Tibial nerve (tissue), 3 donors: ENCODE data around the gene TRIM62.

Experiments used
- POLR2A ChIP-seq, 2 donors: fragments of 450-650 bp; IDR thresholded peaks; one replicate each; pipeline ENCODE4 v1.6.1; 2017; ENCODE audit warnings: antibody characterized with exemption in 2 of 2, mild to moderate bottlenecking in 2 of 2, moderate library complexity in 2 of 2
- TF ChIP-seq, protein P1 (sequence below), 5 experiments: fragments of 200-600 bp in 3 of 5; fragments of 450-650 bp in 2 of 5; sonication (generic) in 3 of 5; IDR thresholded peaks; one replicate each; pipeline ENCODE4 v1.5.1; 2016 to 2019; ENCODE audit warnings: antibody characterized with exemption in 5 of 5, mild to moderate bottlenecking in 3 of 5, moderate library complexity in 2 of 5

DNA sequence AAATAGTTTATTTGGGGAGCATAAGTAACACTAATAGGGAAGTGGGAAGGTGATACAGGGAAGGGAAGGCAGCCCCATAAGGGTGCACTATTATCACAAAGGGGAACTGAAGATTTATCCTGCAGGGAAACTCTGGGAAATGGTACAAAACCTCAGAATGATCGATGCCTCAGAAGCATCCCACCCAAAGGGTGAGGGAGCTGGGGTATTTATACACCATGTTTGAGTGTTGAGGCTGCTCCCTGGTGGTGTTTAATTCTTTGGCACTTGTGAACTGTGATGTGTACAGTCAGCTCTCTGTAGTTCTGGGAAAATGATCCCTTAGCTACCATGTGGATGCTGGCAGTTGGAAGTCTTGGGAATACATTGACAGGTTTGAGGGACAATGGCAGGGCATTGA lies 5.1 kb upstream of the TRIM62 start:
- TF ChIP-seq, protein P1, sequence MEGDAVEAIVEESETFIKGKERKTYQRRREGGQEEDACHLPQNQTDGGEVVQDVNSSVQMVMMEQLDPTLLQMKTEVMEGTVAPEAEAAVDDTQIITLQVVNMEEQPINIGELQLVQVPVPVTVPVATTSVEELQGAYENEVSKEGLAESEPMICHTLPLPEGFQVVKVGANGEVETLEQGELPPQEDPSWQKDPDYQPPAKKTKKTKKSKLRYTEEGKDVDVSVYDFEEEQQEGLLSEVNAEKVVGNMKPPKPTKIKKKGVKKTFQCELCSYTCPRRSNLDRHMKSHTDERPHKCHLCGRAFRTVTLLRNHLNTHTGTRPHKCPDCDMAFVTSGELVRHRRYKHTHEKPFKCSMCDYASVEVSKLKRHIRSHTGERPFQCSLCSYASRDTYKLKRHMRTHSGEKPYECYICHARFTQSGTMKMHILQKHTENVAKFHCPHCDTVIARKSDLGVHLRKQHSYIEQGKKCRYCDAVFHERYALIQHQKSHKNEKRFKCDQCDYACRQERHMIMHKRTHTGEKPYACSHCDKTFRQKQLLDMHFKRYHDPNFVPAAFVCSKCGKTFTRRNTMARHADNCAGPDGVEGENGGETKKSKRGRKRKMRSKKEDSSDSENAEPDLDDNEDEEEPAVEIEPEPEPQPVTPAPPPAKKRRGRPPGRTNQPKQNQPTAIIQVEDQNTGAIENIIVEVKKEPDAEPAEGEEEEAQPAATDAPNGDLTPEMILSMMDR (IDR thresholded peaks at IDR 0.05): no peak
- TF ChIP-seq POLR2A (IDR thresholded peaks at IDR 0.05): no peak
